HG03354 (cell line): Measurements from ENCODE around the gene PHETA1.
"Not testable (repeated sequence)": the region's sequence is repeated elsewhere in the genome, so short reads cannot be mapped to it uniquely, and the experiment has no call there.

Experiments
- ATAC-seq: cut with Tn5 transposase; IDR thresholded peaks from one replicate; pipeline ENCODE4 v1.9.1; 2021; ENCODE audit warnings: mild to moderate bottlenecking; ENCODE audit not compliant: unreplicated experiment, poor library complexity, severe bottlenecking

The PHETA1 gene

DNA sequence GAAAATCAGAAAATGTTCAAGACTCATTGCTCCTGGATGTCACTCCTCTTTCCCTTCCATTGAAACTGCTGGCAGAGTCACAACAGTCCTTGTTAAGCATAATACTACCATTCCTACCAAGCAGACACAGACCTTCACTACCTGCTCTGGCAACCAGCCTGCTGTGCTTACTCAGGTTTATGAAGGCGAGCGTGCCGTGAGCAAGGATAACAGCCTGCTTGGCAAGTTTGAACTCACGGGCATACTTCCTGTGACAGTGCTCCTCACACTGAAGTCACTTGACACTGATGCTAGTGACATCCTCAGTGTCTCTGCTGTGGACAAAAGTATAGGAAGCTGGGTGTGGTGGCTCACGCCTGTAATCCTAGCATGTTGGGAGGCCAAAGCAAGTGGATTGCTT, 15.7 kb upstream of the PHETA1 start:
- ATAC-seq = no peak

DNA sequence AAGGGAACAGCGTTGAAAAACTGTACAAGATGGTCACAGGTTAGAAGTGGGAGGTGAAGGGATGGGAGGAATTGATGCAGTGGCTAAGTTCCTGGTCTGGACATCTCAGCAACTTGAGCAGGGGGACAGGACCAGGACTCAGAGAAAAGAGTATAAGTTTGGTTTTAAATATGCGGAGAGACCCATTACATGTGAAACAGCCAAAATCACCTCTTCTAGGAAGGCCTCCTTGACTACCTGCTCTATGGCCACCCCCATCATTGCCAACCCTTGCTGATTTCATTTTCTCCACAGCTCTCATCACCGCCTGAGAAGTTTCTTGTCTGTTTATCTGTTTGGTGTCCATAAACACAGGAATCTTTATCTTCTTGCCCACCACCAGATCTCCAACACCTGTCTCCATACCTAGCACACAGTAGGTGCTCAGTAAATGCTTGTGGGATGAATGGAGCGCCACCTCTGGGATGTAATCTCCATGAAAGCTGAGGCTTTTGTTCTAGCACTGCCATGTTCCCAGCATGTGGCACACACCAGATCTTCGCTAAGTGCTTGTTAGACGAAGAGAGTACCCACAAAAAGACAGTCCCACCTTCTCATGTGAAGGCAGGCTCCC, 11.2 kb upstream of the PHETA1 start:
- no peak for ATAC-seq

DNA sequence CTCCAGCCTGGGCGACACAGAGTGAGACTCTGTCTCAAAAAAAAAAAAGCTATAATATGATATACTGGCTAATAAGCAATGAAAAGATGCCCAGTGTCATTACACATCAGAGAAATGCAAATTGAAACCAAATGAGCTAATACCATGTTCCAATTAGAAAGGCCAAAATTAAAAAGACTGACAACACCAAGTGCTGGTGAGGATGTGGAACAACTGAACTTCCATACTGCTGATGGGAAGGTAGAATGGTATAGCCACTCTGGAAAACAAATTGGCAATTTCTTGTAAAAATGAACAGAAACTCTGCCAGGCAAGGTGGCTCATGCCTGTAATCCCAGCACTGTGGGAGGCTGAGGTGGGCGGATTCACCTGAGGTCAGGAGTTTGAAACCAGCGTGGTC, 8.5 kb upstream of the PHETA1 start:
- ATAC-seq = no peak

DNA sequence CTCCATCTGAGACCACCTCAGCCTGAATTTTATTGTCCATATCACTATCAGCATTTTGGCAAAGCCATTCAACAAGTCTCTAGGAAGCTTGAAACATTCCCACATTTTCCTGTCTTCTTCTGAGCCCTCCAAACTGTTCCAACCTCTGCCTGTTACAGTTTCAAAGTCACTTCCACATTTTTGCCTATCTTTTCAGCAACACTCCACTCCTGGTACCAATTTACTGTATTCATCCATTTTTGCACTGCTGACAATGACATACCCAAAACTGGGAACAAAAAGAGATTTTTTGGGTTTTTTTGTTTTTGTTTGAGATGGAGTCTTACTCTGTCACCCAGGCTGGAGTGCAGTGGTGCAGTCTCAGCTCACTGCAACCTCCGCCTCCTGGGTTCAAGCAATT, 4.3 kb upstream of the PHETA1 start:
- not testable (repeated sequence) for ATAC-seq

DNA sequence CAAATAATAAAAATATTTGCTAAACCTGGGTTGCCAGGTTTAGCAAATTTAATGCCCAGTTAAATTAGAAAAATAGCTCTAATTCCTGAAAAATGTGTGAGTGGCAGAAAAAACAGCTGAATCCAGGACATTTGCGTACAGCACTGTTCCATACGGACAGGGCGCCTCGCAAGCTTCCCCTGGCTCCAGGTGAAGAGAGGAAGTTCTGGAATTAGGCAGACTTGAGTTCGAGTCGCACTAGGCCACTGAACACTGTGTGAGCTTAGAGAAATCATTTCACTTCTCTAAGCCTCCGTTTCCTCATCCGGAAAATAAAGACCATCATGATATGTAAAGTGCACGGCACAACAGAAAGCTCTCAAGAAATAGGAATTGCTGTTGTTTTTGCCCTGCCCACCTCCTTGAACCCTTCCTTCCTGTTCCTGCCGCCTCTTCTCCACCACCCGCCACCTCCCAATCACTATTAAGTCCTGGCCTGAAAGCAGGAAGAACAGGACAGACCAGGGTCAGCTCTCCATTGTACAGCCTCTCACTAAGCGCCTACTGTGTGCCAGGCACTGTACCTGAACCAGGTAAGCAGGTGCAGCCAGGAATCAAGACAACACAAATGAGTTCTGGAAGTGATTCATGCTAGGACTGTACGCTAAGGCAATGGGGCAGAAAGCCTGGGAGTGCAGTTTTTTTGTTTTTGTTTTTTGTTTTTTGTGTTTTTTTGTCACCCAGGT, 763 bp upstream of the PHETA1 start:
- ATAC-seq = no peak

DNA sequence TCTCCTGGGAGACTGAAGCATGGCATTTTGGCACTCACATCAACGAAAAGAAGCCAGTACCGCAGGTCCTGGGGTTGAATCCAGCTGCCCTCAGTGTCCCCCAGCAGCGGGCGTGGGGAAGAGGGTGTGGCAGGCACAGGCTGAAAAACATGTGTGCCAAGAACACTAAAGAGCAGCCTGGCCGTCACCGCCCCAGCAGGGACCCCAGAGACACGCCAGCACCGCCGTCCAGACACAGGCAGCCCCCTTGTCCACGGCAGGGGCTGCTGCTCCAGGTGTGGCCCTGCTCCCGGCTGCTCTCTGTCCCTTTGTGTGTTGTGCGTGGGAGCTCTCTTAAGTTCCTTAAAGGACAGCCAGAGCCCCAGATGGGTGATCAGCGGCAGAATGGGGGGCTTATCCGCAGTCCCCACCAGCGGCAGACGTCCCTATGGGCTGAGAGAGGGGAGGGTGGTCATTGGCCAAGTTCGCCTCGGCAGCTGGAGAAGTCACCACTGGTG, 556 bp downstream of the PHETA1 start:
- ATAC-seq = peak; percentile 23

DNA sequence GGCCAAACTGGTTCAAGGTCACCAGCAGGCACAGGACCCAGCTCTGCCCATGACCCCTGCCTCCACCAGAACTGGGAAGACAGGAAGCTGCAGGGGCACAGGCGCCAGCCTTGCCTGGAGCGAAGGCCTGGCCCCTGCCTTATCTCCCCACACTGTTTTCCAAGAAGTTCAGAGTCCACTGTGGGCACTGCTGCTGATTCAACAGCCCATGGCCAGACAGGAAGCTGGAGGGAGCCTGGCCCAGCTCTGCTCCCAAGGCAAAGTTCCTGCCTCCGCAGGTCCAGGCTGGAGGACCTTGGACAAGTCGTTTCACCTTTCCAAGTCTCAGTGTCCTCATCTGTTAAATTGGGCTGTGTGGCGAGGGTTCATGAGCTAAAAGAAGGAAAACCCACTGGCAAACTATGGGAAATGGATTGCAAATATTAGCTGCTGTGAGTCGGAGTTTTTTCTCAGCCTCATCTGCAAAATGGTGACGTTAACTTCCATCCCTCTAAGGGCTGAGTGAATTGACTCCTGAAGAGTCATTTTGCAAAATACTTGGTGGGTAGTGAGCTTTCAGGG, 1.2 kb downstream of the PHETA1 start:
- no peak for ATAC-seq

DNA sequence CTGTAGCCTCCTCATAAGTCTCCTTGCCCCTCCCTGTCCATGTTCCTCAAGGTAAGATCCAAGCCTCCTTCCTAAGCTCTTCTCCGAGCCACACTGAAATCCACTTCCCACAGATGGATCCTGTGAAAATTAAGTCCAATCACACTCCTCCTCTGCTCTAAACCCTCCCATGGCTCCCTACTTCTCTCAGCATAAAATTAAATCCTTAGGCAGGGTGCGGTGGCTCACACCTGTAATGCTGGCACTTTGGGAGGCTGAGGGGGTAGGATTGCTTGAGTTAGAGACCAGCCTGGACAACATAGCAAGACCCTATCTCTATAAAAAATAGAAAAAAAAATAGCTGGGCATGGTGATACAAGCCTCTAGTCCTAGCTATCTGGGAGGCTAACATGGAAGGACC, 2.3 kb downstream of the PHETA1 start:
- ATAC-seq = no peak

DNA sequence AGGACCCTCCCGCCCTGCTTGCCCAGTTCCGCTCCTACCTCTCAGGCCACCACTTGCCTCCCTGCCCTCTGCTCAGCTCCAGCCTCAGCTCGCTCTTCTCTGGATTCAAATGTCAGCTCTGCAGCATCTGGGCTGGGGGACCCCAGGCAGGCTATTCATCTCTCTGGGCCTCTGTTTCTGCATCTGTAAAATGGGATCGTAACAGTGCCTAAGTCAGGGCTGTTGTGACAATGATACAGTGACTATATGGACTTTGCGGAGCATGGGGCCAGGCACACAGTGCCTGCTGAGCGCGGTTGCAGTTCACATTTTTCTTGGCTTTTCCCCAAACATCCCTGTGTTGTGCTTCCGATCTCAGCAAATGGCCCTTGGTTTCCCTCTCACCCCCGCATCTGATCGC, 2.8 kb downstream of the PHETA1 start:
- ATAC-seq = no peak

DNA sequence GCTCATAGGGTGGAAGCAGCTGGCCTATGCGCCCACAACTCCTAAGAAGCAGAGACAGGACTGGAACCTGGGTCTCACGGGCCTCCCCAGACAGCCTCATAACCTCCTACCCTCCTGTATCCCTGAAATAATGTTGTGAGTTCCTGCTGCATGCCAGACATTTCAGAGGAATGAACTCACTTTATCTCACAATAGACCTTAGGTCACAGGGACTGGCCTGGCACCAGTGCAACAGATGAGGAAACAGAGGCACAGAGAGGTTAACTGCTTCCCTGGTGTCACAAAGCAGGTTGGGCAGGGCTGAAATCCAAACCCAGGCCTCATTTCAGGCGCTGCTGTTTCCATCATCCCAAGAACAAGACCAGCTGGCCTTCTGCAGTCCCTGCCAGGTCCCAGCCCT, 5.3 kb downstream of the PHETA1 start:
- ATAC-seq = no peak

DNA sequence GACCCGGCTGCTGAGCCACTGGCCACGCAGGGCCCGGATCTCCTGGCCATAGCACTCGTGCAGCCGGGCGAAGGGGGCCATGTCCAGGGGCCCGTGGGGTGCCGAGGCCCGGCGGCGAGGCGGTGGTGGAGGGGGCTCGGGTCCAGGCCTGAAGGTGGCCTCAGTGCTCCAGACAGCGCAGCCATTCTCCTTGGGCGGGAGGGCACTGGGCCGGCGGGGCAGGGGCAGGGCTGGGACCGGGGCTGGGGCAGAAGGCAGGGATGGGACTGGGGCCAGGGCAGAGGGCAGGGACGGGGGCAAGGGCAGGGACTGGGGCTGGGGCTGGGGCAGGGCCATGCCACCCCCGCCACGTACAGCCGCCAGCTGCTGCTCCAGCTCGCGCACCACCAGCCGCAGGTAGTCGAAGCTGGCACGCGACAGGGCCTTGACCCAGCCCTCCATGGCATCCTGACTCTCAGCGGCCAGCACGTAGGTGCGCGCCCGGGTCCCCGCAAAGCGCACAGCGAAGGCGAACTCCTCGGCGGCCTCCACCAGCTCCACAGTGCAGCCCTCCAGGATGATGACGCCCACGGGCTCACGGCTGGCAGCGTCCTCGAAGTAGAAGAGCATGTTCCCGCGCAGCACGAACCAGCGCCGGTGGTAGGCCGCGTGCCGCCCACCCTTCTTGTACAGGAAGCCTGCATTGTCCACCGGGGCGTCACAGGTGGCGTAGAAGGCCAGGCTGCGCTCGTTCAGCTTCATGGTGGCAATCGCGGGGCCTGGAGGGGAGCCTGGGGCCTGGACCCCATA, 6.0 kb downstream of the PHETA1 start:
- ATAC-seq = no peak

DNA sequence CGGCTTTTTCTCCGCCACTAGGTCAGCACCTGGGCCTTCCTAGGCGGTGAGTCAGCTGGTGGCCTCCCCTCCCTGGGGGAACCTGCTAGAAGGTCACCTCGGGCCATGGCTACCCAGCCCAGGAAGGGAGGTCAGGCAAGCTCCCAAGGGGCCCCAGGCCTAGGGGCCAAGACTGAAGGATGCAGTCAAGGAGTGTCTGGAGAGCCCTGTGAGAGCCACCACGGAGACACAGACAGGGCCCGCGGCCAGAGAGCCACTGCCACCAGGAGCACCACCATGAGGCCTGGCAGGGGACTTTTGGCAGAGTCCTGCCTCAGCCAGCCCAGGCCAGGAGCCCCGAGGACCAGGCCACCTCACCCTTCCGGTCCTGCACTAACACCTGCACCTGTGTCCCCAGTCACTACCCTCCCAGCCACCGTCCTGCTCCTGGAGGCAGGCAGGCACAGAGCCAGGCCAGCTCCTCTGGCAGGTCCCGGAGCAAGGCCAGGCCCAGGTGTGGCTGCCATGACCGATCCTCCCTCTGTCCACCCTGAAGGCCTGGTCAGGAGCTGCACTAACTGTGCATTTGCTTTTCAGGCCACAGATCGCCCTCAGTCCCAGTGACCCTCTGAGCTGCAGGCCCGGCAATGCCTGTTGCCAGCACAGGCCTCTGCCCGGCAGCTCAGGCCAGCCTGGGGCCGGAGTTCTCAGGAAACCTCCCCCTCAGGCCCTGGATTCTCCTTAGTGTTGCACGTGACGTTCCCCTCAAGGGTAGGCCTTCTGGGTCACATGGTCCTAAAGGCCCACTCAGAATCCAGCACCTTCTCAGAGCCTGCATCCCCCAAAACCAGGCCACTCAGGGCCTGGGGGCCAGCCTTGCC, 6.9 kb downstream of the PHETA1 start:
- no peak for ATAC-seq

DNA sequence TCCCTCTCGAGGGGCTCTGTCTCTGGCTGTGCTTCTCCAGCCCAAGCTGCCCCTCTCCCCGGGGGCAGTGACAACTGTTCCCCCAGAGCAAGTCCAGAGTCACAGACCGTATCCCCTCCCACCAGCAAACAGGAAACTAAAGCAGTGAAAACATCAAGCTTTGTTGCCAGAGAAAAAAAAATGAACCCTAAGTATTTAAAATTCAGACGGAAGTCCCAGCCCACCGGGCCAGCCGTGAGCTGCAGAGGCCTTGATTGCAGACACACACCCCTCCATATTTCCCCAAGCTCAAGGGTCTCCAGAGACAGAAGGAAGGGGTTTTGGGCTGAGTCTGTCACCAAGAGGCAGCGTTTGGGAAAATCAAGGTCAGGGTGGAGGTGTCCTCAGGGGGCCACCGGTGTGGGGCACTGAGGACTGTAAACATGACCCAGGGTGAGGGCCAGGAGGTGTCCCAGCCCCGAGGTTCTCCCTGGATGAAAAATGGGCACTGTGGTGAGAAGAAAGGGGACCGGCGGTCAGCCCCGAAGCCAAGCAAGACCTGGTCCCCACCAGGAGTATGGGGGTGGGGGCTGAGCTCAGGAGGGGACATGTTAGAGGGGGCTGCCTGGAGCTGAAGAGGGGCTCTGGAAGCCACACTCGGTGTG, 7.7 kb downstream of the PHETA1 start:
- ATAC-seq = no peak

DNA sequence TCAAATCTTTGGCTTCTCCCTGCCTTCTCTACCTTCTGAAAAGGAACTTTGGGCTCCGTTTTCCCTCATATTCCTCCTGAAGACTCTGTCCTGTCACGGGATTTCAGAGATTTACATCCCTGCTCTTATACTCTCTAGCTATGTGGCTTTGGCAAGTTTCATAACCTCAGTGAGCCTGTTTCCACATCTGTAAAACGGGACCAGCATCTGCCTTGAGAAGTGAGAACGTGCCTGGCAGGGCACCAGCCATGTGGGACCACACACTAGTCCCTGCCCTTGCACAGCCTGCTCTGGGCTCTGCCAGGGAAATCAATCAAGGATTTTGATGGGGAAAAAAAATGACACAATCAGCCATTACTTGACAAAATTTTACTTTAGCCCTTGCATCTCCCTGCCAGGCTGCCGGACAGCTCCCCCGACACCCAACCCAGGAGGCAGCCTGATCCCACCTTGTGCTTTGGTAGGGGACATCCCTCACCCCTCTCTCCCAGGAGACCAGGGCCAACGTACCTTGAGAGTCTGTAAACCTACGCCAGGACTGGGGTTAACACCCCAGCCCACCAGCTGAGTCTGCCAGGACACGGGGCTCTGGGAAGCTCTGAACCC, 8.5 kb downstream of the PHETA1 start:
- ATAC-seq = no peak

DNA sequence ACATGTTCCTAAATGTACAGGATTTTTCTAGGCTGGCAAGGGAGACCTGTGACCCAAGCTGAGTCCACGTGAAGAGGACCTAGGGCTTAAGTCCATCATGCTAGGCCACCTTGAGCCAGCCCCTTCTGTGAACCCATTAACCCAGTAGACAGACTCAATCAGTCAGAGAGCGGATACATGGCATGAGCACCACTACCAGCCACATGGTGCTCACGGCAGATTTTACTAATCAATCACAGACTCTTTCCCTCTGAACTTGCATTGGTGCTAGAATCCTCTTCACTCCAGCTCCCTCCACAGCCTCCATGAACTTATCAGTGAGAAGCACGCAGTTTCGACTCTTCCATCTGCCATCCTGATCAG, 9.0 kb downstream of the PHETA1 start:
- ATAC-seq = no peak

DNA sequence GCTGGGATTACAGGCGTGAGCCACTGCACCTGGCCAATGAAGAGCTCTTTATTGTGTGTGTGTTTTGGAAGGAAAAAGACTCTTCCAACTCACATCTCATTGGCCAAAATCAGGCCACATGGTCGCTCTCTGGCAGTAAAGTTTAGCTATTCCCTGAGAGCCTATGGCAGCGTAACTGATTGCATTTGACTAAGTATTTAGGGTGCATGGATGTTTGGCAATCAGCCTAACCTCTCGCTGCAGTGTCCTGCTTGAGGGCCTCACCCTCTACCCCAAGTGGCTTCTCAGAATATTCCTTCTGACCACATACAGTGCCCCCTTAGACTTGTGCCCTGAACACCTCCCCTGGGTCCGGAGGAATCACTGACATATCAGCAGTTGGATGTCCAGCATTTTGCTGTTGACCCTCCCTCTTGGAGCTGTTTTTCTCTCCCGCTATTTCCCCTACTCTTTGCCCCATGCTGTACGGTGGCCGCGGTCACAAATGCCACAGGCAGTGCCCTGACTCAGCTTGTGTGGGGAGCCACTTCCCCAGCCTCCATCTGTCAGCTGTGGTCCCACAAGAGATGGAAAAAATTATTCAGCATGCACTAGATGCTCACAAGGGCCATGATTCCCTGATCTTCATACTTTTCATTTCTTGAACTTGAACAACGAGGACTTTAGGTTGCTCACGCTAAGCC, 9.5 kb downstream of the PHETA1 start:
- ATAC-seq = no peak

DNA sequence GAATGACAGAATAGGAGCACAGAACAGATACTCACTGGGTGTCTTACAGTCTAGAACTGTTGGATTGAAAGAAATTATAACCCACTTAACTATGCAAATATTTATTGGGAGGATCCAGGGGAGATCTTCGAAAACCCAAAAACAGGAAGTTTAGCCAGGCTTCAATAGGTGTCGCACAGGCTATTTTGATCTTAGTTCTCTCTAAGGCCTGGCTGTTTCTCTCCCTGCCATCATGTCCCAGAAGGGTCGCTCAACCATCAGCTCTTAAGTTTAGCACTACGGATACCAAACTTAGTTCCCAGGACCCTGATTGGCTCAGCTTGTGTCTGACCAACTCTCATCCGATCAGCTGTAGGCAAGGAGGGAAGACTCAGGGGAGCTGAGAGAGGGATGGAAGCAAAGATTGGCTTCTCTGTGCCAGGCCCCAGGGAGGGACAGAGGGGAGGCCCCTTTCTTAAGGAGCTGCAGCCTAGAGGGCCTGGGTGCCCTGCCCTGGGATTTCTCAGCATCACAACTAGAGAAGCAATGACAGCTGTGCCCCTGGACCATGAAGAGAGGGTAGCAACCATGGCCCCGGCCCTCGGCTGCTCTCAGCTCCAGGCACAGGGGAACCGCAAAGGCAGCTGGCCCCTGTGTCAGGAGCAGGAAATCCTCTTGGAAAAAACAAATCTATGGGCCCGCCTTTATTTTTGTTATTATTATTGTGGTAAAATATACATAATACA, 13.5 kb downstream of the PHETA1 start:
- no peak for ATAC-seq

DNA sequence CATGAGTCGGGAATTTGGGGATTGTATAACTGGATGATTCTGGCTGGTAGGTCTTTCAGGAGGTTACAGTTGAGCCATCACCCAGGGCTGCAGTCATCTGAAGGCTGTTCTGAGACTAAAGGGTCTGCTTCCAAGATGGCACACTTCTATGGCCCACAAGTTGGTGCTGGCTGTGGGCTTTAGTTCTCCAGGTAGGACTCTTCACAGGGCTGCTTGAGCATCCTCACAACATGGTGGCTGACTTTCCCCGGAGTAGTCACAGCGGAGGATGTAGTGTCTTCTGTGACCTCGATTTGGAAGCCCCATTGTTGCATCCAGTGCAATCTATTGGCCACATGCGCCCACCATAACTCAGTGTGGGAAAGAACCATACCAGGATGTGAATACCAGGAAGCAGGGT, 14.4 kb downstream of the PHETA1 start:
- ATAC-seq = no peak
